HL-60/S4 treated with retinoic acid at 250 ng/mL for 4 days and 3 days (cell line): ENCODE results near the gene ZDHHC14.
"Not testable (repeated sequence)": the region's sequence is repeated elsewhere in the genome, so short reads cannot be mapped to it uniquely, and the experiment has no call there.

Experiments used
- in situ Hi-C: fragments of 300-500 bp; cut with MboI; formaldehyde crosslinking; loops from 2 replicates; pipeline ENCODE4 v1.7.0; 2022; ENCODE audit warnings: low sequenced_read_pairs

ZDHHC14 gene

DNA sequence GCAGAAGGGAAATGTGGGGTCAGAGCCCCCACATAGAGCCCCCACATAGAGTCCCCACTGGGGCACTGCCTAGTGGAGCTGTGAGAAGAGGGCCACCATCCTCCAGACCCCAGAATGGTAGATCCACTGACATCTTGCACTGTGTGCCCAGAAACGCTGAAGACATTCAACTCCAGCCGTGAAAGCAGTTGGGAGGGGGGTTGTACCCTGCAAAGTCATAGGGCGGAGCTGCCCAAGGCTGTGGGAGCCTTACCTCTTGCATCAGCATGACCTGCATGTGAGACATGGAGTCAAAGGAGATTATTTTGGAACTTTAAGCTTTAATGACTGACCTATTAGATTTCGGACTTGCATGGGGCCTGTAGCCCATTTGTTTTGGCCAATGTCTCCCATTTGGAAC is 209.7 kb downstream of the ZDHHC14 start:
- in situ Hi-C loops: not testable (repeated sequence)

DNA sequence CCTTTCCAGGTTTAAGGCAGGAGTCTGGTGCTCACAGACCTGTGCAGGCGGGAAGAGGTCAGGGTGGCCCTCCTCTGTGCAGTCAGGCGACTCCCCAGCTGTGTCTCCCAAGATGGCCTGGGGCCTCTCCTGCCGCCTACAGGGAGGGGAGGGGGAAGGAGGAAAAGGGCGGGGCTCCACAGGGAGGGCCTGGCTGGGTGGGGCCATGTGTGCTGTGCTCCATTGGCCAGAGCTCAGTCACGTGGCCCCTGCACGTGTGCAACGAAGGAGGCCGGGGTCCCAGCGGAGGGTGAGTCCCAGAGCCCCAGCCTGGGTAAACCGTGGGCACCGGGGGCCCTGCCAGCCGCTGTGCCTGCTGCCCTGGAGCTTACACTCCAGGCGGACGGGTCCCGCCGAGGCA is 211.6 kb downstream of the ZDHHC14 start:
- in situ Hi-C loops: no loop called here

DNA sequence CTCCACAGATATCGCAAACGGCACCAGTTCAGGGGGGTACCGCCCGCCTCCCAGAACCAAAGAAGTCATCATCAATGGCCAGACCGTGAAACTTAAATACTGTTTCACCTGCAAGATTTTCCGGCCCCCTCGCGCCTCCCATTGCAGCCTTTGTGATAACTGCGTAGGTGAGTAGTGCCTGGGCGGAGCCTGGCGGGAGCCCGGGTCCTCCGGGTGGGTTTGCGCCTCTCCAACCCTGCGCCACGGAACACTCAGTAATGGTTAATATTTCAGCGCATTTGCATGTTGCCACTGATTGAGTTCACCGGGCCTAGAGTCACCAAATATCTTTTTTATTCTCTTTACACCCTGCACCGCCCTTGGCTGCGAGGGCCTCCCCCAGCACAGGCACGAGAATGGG is 212.0 kb downstream of the ZDHHC14 start:
- in situ Hi-C loops: no loop called here

DNA sequence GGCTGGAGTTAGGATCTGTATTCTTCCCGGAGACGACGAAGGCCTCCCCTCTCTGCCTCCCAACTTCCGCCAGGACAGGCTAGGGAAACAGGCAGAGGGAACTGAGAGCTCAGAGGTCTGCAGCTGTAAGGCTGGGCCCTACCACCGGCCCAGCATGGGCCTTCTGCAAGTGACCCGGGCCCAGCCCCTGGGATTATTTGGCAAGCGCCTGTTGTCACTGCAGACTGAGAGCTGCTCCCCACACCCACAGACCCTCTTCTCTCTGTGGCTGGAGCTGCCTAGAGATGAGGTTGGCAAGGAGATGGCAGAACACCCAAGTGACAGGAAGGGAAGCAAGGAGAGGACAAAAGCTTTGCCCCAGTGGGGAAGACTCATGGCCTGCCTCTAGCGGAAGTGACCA is 212.6 kb downstream of the ZDHHC14 start:
- in situ Hi-C loops: no loop called here

DNA sequence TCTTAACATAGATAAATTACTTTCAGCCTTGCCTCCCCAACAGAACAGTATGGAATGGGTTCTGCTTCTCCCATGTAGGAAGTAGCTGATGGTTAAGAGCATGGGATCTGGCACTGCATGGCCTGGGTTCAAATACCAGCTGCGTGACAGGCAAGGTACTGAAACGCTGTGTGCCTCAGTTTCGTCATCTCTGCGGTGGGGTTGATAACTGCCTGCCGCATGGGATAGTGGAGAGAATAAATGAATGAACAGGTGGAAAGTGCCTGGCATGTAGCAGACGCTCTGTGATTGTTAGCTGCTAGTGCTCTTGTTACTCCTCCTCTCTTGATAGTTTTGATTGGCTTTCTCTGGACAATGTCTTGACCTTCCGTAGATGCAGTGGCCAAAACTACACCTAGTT is 213.3 kb downstream of the ZDHHC14 start:
- in situ Hi-C loops: no loop called here

DNA sequence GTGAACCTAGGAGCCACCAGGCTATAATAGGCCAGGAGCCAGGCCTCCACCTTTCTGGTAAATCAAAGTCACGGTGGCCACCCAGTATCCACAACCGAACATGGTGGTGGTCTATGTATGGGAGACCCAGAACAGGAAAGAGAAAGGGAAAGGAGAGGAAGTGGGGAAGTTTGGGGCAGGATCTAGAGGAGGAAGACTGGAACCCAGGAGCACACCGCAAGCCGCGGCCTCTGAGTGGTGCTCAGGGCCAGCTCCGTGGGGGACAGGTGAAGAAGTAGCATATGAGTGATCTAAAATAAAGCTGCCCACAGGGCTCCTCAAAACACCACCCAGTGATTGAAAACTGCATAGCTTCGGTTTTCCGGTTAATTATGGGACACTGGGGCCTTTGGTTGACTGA is 214.8 kb downstream of the ZDHHC14 start:
- in situ Hi-C loops: no loop called here

DNA sequence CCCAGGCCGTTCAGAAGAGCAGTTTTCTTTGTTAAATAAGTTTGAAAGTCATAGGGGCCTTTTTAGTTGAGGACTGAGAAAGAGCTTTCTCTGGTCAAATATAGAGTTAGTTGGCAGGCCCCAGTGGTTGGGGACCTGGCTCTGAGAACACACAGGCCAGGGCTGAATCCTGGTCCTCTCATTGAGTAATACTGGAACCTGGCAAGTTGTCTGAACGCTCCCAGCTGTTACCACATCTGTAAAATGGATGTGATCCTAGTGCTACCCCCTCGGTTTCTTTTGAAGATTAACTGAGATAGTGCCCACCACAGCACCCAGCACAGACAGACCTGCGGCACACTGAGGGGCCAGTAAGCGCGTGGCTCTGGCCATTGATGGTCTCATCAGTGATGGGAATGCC is 215.5 kb downstream of the ZDHHC14 start:
- in situ Hi-C loops: no loop called here

DNA sequence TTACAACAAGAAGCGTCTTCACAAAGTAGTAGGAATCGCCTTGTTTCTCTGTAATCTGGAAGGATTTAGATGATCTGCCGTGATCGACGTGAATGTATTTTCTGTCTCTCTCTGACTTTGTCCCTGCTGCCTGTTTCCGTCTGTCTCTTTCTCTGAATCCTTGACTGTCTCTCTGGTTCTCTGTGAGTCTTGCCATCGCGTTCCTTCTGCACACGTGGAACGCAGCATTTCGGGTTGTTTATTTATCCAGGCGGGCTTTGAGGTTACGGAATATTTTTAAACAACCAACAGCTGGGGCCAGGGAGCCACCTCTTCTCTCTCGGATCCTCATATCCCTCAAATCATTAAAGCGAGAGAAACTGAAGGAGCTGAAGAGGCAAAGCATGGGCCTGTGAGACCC is 215.9 kb downstream of the ZDHHC14 start:
- in situ Hi-C loops: no loop called here

DNA sequence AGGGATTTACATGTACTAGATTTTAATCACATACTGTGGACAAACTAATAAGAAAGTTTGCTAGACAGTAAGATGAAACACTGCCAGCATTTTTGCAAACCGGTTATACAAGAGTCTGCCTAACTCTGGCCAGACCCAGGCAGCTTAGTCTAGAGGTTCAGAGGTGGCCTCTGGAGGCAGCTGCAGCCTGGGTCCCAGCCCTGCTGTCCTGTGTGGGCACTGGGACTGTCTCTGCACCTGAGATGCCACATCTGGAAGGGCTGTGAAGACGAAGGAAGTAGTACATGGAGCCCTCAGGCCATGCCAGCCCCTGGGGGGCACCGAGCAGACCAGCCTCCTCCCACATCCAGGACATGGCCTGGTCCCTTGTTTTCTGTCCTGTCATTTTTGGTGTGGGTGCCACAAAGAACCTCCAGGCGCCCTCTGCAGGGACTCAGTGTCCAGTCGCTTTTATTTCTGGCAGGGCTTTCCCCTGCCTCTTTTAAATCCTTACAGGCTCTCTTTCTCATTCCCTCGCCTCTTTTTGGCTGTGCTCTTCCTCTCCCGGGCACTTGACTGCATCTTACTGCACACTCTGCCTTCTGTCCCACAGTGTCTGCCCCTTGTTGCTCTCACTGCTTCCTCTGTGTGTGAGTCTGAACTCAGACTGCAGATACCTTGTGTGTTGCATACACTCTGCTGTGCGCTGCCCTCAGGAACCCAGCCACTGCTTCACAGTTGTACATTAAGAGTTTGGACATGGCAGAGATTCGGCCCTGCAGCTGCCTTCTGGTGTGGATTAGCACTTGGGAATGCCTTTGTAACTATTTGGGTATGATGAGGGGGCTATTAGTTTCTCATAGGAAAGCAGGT is 216.7 kb downstream of the ZDHHC14 start:
- in situ Hi-C loops: no loop called here

DNA sequence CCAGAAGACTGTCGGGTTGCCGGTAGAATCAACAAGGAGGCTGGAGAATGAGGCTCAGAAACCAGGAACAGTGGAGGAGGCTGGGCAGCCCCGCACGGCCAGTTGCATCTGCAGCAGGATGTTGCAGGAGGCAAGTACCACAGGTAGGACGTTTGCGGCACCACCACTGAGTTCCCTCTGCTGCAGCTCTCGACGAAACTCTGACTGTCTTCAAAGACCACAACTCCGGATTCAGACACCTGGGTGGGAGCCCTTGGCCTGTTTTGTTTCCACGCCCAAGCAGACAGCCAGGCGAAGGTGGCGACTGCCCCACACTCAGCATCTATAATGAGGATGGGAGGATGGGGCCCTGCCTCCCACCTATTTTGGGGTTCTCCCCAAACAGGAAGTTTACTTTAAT is 218.2 kb downstream of the ZDHHC14 start:
- in situ Hi-C loops: no loop called here

DNA sequence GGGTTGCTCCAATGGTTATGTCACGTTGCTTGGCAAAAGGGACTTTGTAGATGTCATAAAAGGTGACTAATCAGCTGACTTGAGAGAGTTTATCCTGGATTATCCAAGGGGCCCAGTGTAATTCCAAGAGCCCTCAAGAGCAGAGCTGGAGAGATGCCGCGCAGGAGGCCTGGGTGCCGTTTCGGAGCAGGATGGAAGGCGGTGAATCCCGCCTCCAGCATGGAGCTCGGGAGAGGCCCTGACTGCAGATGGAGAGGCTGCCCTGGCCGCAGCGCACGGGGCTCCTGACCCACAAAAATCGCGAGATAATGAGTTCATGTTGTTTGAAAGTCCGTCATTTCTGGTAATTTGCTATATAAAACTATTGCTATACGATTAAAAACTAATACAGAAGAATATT is 219.8 kb downstream of the ZDHHC14 start:
- in situ Hi-C loops: no loop called here

DNA sequence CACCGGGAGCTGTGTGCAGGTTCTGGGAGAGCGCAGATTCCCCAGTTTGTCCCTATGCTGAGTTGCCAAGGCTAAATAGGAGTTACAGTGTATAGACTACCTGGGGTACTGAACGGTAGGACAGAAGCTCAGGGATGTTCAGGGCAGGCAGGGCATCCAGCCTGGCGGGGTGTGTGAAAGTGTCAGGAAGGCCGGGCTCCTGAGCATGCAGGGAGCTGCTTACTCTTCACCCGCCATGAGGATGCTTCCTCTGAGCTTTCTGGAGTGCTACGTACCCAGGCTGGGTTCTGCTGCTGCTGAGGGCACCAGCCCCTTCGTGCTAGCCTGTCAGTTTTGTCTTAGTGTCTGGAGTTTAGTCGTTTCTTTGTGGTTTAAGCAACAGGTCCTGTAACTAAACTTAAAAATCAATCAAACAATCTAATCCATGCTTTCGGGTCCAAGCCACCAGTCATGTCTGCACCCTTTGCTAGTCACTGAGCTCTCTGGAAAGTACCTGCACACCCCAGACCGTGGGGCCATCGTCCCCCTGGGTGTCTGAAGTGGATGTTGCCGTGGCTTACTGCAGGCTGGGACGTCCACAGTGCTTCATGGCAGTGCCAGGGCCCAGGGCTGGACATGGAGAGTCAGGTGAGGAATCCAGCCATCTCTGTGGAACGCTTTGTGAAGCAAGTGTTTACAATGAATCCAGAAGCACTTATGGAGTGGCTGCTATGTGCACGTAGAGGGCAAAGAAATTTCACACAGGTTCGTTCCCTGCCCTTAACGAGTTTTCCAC is 221.7 kb downstream of the ZDHHC14 start:
- in situ Hi-C loops: no loop called here

DNA sequence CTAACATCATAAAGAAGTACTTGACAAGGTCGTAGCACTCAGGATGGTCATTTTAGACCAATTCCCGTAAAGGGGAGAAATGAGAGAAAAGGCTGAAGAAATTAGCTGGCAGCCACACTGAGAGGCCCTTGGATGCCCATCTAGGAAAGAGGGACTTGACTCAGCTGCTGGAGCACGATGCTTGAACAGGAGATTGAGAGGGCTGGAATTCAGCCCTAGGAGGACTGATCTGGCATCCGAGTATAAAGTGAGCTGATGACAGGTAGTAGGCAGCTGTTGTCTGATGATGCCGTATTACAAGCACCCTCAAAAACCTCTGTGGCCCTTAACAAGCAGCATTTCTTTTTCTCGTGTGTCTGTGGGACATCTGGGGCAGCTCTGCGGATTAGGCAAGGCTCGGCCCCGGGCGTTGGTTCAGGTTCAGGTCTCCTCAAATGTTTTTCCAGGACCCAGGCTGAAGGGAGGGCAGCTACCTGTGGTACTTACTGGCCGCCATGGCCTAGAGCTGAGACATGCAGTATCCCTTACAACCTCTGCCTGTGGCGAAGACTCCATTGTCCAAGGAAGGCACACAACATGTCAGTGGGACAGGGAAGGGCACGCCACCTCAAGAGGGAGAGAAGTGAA is 222.4 kb downstream of the ZDHHC14 start:
- in situ Hi-C loops: no loop called here

DNA sequence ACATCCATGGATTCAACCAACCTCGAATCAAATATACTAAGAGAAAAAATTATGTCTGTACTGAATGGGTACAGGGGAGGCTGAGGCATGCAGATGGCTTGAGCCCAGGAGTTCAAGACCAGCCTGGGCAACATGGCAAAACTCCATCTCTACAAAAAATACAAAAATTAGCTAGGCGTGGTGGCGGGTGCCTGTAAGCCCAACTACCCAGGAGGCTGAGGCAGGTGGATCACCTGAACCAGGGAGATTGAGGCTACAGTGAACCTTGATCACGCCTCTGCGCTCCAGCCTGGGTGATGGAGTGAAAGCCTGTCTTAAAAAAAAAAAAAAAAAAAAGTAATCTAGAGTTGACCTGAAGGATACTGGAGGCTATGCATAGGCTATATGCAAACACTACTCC is 223.0 kb downstream of the ZDHHC14 start:
- in situ Hi-C loops: no loop called here

DNA sequence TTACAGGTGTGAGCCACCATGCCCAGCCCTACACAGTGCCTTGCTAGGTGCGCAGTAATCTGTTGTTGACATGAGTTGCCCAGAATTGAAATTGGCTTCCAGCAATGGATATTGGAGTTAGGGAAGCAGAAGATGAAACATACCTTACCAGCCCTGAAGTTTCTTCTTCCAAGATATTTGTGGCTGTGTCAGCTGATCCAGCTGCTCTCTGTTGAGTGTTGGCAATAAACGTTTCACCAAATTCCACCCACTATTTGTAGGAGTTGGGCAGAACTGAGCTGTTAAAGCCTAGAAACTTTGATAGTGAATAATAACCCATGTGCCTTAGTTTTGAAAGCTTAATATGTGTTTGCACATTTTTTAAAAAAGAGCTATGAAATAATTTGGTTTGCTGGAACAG is 223.8 kb downstream of the ZDHHC14 start:
- in situ Hi-C loops: no loop called here

DNA sequence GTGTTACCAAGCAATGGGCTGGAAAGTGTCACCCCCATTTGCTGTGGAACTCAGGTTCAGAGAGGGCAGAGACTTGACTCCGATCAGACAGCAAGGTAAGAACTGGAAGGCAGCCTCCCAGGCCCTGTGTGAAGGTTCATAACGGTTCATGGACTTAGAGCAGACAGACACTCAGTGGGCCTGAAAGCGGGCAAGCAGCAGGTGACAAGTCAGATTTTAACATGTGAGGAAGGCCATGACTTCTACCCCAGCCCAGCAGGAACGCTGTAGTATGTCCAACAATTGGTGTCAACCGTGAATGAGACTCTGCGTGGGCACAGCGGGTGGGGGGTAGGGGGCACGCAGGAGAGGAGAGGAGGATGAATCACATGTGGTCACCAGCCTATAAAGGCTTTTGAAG is 224.5 kb downstream of the ZDHHC14 start:
- in situ Hi-C loops: no loop called here

DNA sequence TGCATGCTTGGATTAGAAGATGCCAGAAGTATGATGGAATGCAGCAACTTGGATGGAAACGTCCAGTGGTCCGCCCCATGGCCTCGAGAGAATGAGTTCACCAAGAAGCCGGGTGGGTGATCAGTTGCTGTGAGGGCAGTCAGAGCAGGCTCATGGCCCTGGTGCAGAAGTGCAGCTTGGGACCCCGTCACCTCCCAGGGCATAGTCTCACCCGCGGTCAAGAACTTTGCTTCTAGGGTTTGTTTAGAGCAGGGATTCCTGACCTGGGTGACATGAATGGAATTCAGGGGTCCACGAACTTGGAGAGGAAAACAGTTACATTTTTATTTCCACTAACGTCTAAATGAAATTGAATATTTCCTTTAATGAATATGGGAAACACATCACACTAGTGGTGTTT is 225.5 kb downstream of the ZDHHC14 start:
- in situ Hi-C loops: no loop called here

DNA sequence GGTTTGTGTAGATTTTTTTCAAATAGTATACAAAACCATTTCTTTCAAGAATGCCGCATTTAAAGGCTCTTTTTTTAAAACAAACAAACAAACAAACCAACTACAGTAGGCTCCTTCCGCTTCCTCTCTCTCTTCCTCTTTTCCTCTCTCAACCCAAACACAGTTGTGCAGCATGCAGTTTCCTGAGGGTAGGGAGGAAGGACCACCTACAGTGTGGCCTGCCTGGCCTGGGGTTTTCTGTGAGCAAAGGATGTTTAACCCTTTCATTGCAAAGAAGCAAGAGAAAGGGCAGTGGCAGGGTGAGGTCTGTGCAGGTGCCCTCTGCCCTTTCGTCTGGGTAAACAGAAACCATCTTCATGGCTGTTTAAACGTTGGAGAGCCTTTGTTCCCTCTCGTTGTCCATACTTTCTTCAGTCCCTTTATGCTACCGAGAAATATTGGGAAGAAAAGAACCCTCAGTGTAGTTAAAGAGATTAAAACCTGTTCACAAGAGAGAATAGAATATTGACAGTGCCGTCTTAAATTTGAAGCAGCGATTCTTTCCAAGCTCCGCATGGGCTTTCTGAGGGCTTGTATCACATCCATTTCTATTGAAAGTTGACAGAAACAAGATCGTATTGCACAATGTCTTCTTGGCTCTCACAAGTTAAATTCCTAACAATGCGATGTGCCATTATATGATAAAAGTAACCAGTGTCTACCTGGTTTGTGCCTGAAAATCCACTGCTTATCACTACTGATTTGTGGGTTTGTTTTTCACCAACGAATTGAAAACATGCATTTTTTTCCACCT is 226.5 kb downstream of the ZDHHC14 start:
- in situ Hi-C loops: no loop called here

DNA sequence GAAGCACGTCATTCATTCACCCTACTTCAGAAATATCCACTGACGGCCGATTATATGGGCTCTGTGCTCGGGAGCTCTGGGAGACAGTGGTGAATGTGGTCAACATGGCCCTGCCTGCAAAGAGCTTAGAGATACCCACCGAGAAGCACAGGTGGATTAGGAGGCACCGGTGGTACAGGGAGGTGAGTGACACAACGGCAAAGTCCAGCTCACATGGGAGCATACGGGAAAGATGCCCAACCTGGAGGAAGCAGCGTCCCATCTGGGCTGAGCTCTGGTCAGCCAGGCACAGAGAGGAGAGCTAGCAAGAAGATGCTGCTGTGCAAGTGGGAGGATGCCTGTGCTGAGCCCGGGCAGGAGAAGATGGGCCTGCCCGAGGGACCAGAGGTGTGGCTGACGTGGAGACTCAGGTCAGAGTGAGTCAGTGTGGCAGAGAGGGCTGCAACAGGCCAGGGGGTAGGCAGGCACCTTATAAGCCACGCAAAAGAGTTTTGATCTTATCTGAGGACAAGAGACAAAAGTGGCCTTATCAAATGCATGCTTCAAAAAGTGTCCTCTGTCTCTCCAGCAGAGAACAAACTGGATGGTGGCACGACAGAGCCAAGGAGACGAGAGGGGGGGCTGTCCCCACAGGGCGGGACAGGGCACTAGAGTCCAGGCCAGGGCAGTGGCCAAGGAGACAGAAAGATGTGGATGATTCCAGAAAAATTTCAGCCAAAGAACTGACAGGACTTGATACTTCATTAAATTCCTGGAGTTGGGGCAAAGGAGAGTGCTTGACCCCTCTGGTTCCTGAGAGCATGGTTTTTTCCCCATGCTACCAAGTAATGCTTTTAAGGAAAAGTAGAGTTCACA is 227.5 kb downstream of the ZDHHC14 start:
- in situ Hi-C loops: no loop called here

DNA sequence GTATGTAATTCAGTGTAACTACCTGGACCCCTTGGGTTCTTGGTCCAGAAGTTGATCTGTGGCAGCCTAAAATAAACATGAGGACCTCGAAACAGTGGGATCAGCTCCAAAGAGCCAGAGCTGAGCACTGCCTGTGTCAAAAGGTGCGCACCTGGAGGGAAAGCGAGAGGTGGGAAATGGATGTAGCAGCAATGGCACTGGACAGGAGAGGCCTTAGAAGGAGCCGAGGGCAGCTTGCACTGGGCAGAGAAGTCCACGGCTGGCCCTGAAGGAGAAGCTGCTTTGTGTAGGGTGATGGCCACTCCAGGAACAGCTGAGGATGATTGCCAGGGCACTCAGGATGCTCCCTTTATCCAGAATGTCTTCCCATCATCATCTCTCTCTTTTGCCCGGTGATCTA is 228.1 kb downstream of the ZDHHC14 start:
- in situ Hi-C loops: no loop called here
